ENCODE data around the gene RAB33B.

GRCh38 chr4:139410312-139410711 is 43.6 kb upstream of the RAB33B start:
- TF ChIP-seq, protein P1, sequence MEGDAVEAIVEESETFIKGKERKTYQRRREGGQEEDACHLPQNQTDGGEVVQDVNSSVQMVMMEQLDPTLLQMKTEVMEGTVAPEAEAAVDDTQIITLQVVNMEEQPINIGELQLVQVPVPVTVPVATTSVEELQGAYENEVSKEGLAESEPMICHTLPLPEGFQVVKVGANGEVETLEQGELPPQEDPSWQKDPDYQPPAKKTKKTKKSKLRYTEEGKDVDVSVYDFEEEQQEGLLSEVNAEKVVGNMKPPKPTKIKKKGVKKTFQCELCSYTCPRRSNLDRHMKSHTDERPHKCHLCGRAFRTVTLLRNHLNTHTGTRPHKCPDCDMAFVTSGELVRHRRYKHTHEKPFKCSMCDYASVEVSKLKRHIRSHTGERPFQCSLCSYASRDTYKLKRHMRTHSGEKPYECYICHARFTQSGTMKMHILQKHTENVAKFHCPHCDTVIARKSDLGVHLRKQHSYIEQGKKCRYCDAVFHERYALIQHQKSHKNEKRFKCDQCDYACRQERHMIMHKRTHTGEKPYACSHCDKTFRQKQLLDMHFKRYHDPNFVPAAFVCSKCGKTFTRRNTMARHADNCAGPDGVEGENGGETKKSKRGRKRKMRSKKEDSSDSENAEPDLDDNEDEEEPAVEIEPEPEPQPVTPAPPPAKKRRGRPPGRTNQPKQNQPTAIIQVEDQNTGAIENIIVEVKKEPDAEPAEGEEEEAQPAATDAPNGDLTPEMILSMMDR (IDR thresholded peaks at IDR 0.05): no peak
- no peak for TF ChIP-seq EZH2 (IDR thresholded peaks at IDR 0.05)
